NCI-H187 treated with DMSO at 0.1 percent for 48 hours (cell line): Measurements from ENCODE around the gene ZNF804B.
"Not testable (repeated sequence)": the region's sequence is repeated elsewhere in the genome, so short reads cannot be mapped to it uniquely, and the experiment has no call there.

Experiments used
- DNase-seq: peaks from one replicate; lab custom pipeline; 2025; lab: John Stamatoyannopoulos, UW

Gene ZNF804B

GRCh38 chr7:89085580-89085979, 326.1 kb downstream of the ZNF804B start:
- no peak for DNase-seq

- no peak for DNase-seq
Observed at GRCh38 chr7:89091550-89091949, 332.1 kb downstream of the ZNF804B start.

GRCh38 chr7:89094269-89094668, 334.8 kb downstream of the ZNF804B start:
- no peak for DNase-seq

- DNase-seq: no peak
Observed at GRCh38 chr7:89103564-89103963, 344.1 kb downstream of the ZNF804B start.

- no peak for DNase-seq
Observed at GRCh38 chr7:89104748-89105685, 345.5 kb downstream of the ZNF804B start.

- no peak for DNase-seq
Observed at GRCh38 chr7:89123871-89124270, 364.4 kb downstream of the ZNF804B start.

- DNase-seq: no peak
Observed at GRCh38 chr7:89129600-89130375, 370.3 kb downstream of the ZNF804B start.

GRCh38 chr7:89133357-89133756, 373.9 kb downstream of the ZNF804B start:
- no peak for DNase-seq

GRCh38 chr7:89133819-89134218, 374.3 kb downstream of the ZNF804B start:
- DNase-seq: no peak

- no peak for DNase-seq
Observed at GRCh38 chr7:89145801-89146200, 386.3 kb downstream of the ZNF804B start.

- DNase-seq: no peak
Observed at GRCh38 chr7:89160107-89160506, 400.6 kb downstream of the ZNF804B start.

- DNase-seq: no peak
Observed at GRCh38 chr7:89165421-89165820, 405.9 kb downstream of the ZNF804B start.

GRCh38 chr7:89170628-89171027, 411.1 kb downstream of the ZNF804B start:
- no peak for DNase-seq

- DNase-seq: no peak
Observed at GRCh38 chr7:89182116-89182515, 422.6 kb downstream of the ZNF804B start.

GRCh38 chr7:89183712-89184111, 424.2 kb downstream of the ZNF804B start:
- DNase-seq: no peak

GRCh38 chr7:89200758-89201157, 441.3 kb downstream of the ZNF804B start:
- DNase-seq: no peak

GRCh38 chr7:89223900-89224395, 464.4 kb downstream of the ZNF804B start:
- no peak for DNase-seq

GRCh38 chr7:89228688-89229171, 469.2 kb downstream of the ZNF804B start:
- DNase-seq: not testable (repeated sequence)

GRCh38 chr7:89238156-89238555, 478.7 kb downstream of the ZNF804B start:
- DNase-seq: no peak

GRCh38 chr7:89246196-89246595, 486.7 kb downstream of the ZNF804B start:
- DNase-seq: no peak

- DNase-seq: no peak
Observed at GRCh38 chr7:89247207-89247606, 487.7 kb downstream of the ZNF804B start.

GRCh38 chr7:89259085-89259484, 499.6 kb downstream of the ZNF804B start:
- DNase-seq: no peak

- no peak for DNase-seq
Observed at GRCh38 chr7:89264126-89264525, 504.6 kb downstream of the ZNF804B start.
